HCT116 (cell line): Measurements from ENCODE around the gene SMIM21.

Experiments used
- CTCF ChIP-seq, 3 experiments: fragments of 200-600 bp in 1 of 3; sonication (generic) in 1 of 3; IDR thresholded peaks in 2 of 3; conservative IDR thresholded peaks in 1 of 3; 2 replicates each; pipeline ENCODE4 v1.5.1; 2012 to 2017; ENCODE audit warnings: low read depth in 2 of 3, low read length in 2 of 3, antibody characterized with exemption in 1 of 3, borderline replicate concordance in 1 of 3, control low read depth in 1 of 3, mild to moderate bottlenecking in 1 of 3, mixed read lengths in 1 of 3, mixed run types in 1 of 3, moderate library complexity in 1 of 3; ENCODE audit not compliant: insufficient read depth in 1 of 3
- MAX ChIP-seq: IDR thresholded peaks from 2 replicates; pipeline ENCODE4 v1.6.1; 2012
- POLR2A ChIP-seq: IDR thresholded peaks from 2 replicates; pipeline ENCODE4 v1.7.0; 2011; ENCODE audit warnings: borderline replicate concordance; ENCODE audit not compliant: insufficient read depth, insufficient read length; ENCODE audit errors: extremely low read depth
- POLR2AphosphoS5 ChIP-seq: IDR thresholded peaks from 2 replicates; pipeline ENCODE4 v1.6.1; 2011; ENCODE audit warnings: mild to moderate bottlenecking, low read depth, low read length, moderate library complexity
- REST ChIP-seq: IDR thresholded peaks from 2 replicates; pipeline ENCODE4 v1.6.1; 2012; ENCODE audit warnings: low read depth

- TF ChIP-seq CTCF (IDR thresholded peaks at IDR 0.05 in 2 of 3, conservative IDR thresholded peaks at IDR 0.05 in 1 of 3; ENCODE audit: borderline replicate concordance in 1 of 3, insufficient read depth in 1 of 3, low read depth in 2 of 3, low read length in 2 of 3) = no peak
- no peak for TF ChIP-seq MAX
- TF ChIP-seq POLR2A = no peak
- no peak for TF ChIP-seq REST
- no peak for TF ChIP-seq POLR2AphosphoS5
These were observed 35.3 kb downstream of the SMIM21 start for GRCh38 chr18:75392226-75392578.
